Measurements from ENCODE around the gene SH3BGRL3. TPM values are rescaled to one million over a fixed set of nuclear protein-coding genes. Genes with fewer than 3 reads are reported as not detected.
A peak's percentile ranks its signal among the peaks of the same experiment; 100 is the strongest.

The SH3BGRL3 gene
- total and polyA plus RNA-seq, 2 of the 13 experiments (the other 11 are each of a cell fraction or from before 2014, with no cell fraction given) = 11.4 to 12.2 TPM

- no peak for TF ChIP-seq GMEB1 (CRISPR knock-in tag; IDR thresholded peaks at IDR 0.05; ENCODE audit: borderline replicate concordance)
- no peak for TF ChIP-seq AFF4 (CRISPR knock-in tag; IDR thresholded peaks at IDR 0.05)
- TF ChIP-seq ZMYM3 (CRISPR knock-in tag; IDR thresholded peaks at IDR 0.05) = no peak
- TF ChIP-seq EHMT2 (IDR thresholded peaks at IDR 0.05; ENCODE audit: borderline replicate concordance, low read depth, low read length) = no peak
- no peak for TF ChIP-seq ETS1 (CRISPR knock-in tag; IDR thresholded peaks at IDR 0.05)
- no peak for TF ChIP-seq AHR (CRISPR knock-in tag; IDR thresholded peaks at IDR 0.05)
- peak; percentile 98 for TF ChIP-seq ARID4A (CRISPR knock-in tag; IDR thresholded peaks at IDR 0.05; ENCODE audit: borderline replicate concordance)
- TF ChIP-seq FOXK1 (CRISPR knock-in tag; IDR thresholded peaks at IDR 0.05; ENCODE audit: borderline replicate concordance, low read depth) = peak; percentile 63; the same call in 1 of the 2 replicates
- no peak; the same call in 1 of the 2 replicates for TF ChIP-seq ARID5B (CRISPR knock-in tag; IDR thresholded peaks at IDR 0.05)
- TF ChIP-seq MAFK (conservative IDR thresholded peaks at IDR 0.05 in 1 of 2, IDR thresholded peaks at IDR 0.05 in 1 of 2; ENCODE audit: low read length in 2 of 2) = no peak
- no peak for TF ChIP-seq ZNF589 (CRISPR knock-in tag; conservative IDR thresholded peaks at IDR 0.05)
These were observed 26.7 kb downstream of the SH3BGRL3 start, which contains the start of gene UBXN11 (continued) for GRCh38 chr1:26306290-26307229.
